Adipocyte (in vitro differentiated cells): ENCODE results near the gene RIPOR2.
"Not testable (repeated sequence)": the region's sequence is repeated elsewhere in the genome, so short reads cannot be mapped to it uniquely, and the experiment has no call there.

Experiments used
- DNase-seq: peaks from one replicate; pipeline ENCODE4 v3.0.0-alpha.2; 2015; ENCODE audit warnings: low read depth
- H3K27me3 ChIP-seq: replicated peaks from 2 replicates; pipeline ENCODE4 v1.7.0; 2013; ENCODE audit warnings: mild to moderate bottlenecking, low read length, moderate library complexity; ENCODE audit not compliant: control insufficient read depth, insufficient read depth
- H3K36me3 ChIP-seq: 2 replicates; pipeline ENCODE4 v1.7.0; 2013; ENCODE audit warnings: low read length, mild to moderate bottlenecking, moderate library complexity; ENCODE audit not compliant: control insufficient read depth, insufficient read depth, severe bottlenecking
- H3K4me1 ChIP-seq: 2 replicates; pipeline ENCODE4 v1.7.0; 2013; ENCODE audit warnings: mild to moderate bottlenecking, low read length, moderate library complexity; ENCODE audit not compliant: control insufficient read depth, insufficient read depth
- H3K4me3 ChIP-seq: 2 replicates; pipeline ENCODE4 v1.7.0; 2013; ENCODE audit warnings: mild to moderate bottlenecking, low read length, moderate library complexity
- H3K9ac ChIP-seq: 2 replicates; pipeline ENCODE4 v1.7.0; 2013; ENCODE audit warnings: mild to moderate bottlenecking, low read length, moderate library complexity
- H3K9me3 ChIP-seq: 2 replicates; pipeline ENCODE4 v1.7.0; 2013; ENCODE audit warnings: mild to moderate bottlenecking, low read length, moderate library complexity; ENCODE audit not compliant: control insufficient read depth

Gene RIPOR2

GRCh38 chr6:24950218-24950941, 14.6 kb upstream of the RIPOR2 start:
- peaks cover 16% of the 10 kb centered on the region for H3K9me3 ChIP-seq
- H3K4me1 ChIP-seq, result peaks cover 15% of the 10 kb centered on the region
- no peaks in the 10 kb centered on the region for H3K36me3 ChIP-seq
- no peaks in the 10 kb centered on the region for H3K27me3 ChIP-seq
- DNase-seq, result no peak
- H3K4me3 ChIP-seq, result no peak overlapping the region
- no peak overlapping the region for H3K9ac ChIP-seq

GRCh38 chr6:24949020-24949569, 13.3 kb upstream of the RIPOR2 start:
- Histone ChIP-seq H3K9ac (no peak overlapping the region), H3K36me3 (no peaks in the 10 kb centered on the region), H3K9me3 (peaks cover 28% of the 10 kb centered on the region), H3K27me3 (no peaks in the 10 kb centered on the region), H3K4me3 (no peak overlapping the region), H3K4me1 (peaks cover 15% of the 10 kb centered on the region)
- DNase-seq, result no peak

DNA sequence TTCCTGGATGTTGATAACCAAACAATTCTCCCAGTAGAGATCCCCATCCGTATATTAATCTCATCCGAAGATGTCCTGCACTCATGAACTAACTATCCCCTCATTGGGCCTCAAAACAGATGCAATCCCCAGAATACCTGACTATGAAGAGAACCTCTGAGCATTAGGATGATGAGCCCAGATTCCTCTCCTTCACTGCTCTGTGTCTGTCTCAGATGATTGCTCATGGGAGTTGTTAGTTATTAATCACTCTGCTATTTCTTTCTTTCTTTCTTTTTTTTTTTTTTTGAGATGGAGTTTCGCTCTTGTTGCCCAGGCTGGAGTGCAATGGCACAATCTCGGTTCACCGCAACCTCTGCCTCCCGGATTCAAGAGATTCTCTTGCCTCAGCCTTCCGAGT, 12.5 kb upstream of the RIPOR2 start:
- Histone ChIP-seq H3K4me1 (peaks cover 15% of the 10 kb centered on the region), H3K9me3 (peaks cover 25% of the 10 kb centered on the region)
- not testable (repeated sequence) for DNase-seq, H3K9ac ChIP-seq, H3K4me3 ChIP-seq, H3K27me3 ChIP-seq, H3K36me3 ChIP-seq

GRCh38 chr6:24947636-24948035, 11.9 kb upstream of the RIPOR2 start:
- Histone ChIP-seq H3K9me3 (peaks cover 24% of the 10 kb centered on the region), H3K36me3 (no peaks in the 10 kb centered on the region), H3K4me3 (no peak overlapping the region), H3K27me3 (no peaks in the 10 kb centered on the region), H3K4me1 (peaks cover 15% of the 10 kb centered on the region), H3K9ac (no peak overlapping the region)
- DNase-seq, result no peak

DNA sequence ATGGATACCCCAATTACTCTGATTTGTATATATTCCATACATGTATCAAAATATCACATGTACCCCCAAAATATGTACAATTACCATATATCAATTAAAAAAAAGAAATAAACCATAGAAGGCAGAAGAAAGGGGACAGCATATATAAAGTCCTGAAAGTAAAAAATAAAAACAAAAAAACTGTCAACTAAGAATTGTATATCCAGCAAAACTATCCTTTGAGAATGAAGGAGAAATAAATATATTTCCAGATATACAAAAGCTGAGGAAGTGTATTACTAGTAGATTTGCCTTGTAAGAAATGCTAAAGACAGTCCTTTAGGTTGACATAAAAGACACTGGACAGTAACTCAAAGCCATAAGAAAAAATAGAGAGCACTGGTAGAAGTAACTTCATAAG, 9.3 kb upstream of the RIPOR2 start:
- DNase-seq, result no peak
- Histone ChIP-seq H3K9ac (no peak overlapping the region), H3K4me3 (peak overlapping the region; percentile 27), H3K4me1 (no peaks in the 10 kb centered on the region), H3K36me3 (no peaks in the 10 kb centered on the region), H3K9me3 (peaks cover 24% of the 10 kb centered on the region), H3K27me3 (no peaks in the 10 kb centered on the region)

DNA sequence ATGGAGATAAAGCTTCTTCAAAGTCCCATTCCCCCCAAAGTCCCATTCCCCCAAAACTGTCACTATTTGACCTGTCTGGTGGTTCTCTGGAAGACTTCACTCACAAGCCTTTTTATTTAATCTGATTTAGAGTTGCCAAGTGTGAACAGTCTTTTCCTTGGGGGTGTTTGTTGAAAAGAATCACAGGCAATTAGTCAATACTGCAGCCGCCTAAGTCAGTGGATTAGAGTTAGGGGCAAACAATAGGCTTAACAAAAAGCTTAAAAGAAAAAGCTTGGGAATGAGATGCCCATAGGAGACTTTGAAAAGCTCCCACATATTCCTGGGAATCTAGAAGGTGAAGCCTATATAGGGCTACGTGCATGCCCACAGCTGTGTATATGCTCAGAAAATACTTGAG, 8.0 kb upstream of the RIPOR2 start:
- no peak for DNase-seq
- Histone ChIP-seq H3K4me1 (no peaks in the 10 kb centered on the region), H3K4me3 (no peak overlapping the region), H3K27me3 (no peaks in the 10 kb centered on the region), H3K9me3 (peaks cover 24% of the 10 kb centered on the region), H3K36me3 (no peaks in the 10 kb centered on the region), H3K9ac (no peak overlapping the region)

DNA sequence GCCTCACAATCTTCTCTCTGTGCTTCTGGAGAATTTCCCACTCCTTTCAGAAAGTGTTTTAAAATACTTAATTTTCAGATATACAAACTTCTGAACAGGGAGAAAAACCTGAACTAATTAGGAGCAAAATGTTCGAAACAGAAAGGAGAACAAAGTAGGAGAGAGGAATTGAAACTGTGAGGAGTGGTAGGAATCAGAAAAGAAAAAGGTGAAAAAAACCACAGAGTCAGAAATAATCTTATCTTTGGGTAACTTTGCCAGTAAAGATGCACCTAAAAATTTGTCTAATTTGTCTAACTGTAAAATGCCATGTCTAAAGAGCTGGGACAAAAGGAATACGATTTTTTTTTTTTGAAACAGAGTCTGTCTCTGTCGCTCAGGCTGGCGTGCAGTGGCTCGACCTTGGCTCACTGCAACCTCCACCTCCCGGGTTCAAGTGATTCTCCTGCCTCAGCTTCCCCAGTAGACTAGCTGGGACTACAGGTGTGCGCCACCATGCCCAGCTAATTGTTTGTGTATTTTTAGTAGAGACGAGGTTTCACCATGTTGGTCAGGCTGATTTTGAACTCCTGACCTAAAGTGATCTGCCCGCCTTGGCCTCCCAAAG, 4.7 kb upstream of the RIPOR2 start:
- Histone ChIP-seq H3K9ac (no peak overlapping the region), H3K4me3 (no peak overlapping the region)

DNA sequence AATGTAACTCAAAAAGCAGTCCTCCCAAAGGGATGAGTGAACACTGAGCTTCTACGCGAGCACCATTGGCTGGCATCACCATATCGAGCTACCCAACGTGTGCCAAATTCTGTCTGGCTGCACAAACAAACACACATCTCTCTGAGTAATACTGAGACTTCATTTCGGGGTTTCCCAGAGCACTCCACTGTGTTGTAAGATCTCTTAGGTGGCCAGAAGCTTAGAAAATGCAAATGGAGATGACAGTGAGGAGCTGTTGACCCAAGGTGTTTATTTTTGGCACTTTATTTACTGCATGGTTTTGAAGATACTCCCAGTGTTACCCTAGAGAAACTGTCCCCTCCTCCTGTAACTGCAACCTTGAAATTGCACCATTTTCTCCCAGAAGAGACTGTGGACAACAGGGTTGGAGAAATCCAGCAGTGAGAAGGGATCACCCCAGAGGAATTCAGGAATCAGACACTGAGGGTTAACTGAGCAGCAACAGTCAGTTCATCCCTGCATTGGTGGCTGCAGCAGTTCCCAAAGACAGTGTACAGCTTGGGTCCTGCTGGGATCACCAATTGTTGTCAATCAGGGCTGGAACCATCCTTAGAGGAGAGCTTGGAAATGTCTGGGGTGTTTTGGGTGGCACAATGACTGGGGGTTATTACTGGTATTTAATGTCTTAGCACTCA, 1.0 kb upstream of the RIPOR2 start:
- DNase-seq, result no peak
- Histone ChIP-seq H3K36me3 (no peaks in the 10 kb centered on the region), H3K27me3 (no peaks in the 10 kb centered on the region)

More for the DNA sequence above, 4.7 kb upstream of the RIPOR2 start:
- no peaks in the 10 kb centered on the region for H3K4me1 ChIP-seq
- H3K36me3 ChIP-seq, result no peaks in the 10 kb centered on the region
- H3K9me3 ChIP-seq, result peaks cover 17% of the 10 kb centered on the region
- no peak for DNase-seq
- H3K27me3 ChIP-seq, result no peaks in the 10 kb centered on the region

GRCh38 chr6:24933868-24934401, 1.8 kb downstream of the RIPOR2 start:
- no peaks in the 10 kb centered on the region for H3K9me3 ChIP-seq
- no peaks in the 10 kb centered on the region for H3K27me3 ChIP-seq
- H3K36me3 ChIP-seq, result no peaks in the 10 kb centered on the region
- DNase-seq, result no peak
- H3K4me1 ChIP-seq, result peaks cover 45% of the 10 kb centered on the region
- H3K9ac ChIP-seq, result no peak overlapping the region
- H3K4me3 ChIP-seq, result no peak overlapping the region

More for the DNA sequence above, 1.0 kb upstream of the RIPOR2 start:
- H3K4me1 ChIP-seq, result peaks cover 18% of the 10 kb centered on the region
- no peak overlapping the region for H3K9ac ChIP-seq
- H3K9me3 ChIP-seq, result no peaks in the 10 kb centered on the region
- H3K4me3 ChIP-seq, result no peak overlapping the region

GRCh38 chr6:24933266-24933665, 2.5 kb downstream of the RIPOR2 start:
- H3K36me3 ChIP-seq, result no peaks in the 10 kb centered on the region
- H3K4me3 ChIP-seq, result no peak overlapping the region
- DNase-seq, result no peak

DNA sequence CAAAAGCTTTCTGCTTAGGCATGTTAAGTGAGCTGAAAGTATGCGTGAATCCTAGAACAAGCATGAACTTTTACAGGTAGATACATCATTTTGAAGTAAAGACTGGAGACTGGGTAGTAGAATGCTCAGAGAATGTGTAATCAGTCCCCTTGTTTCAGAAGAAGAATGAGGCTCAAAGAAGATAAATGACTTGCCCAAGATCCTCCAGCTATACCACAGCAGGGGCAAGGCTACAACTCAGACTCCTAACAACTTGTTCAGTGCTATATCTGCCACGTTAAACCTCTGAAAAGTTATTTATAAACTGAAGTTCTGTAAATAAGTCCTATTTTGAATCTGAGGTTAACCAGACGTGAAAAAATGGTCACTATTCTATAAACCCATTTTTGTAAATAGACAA, 2.9 kb downstream of the RIPOR2 start:
- no peak overlapping the region for H3K9ac ChIP-seq
- no peaks in the 10 kb centered on the region for H3K27me3 ChIP-seq
- H3K4me3 ChIP-seq, result no peak overlapping the region
- peaks cover 54% of the 10 kb centered on the region for H3K4me1 ChIP-seq
- no peaks in the 10 kb centered on the region for H3K36me3 ChIP-seq
- no peak for DNase-seq
- no peaks in the 10 kb centered on the region for H3K9me3 ChIP-seq

More at GRCh38 chr6:24933266-24933665, 2.5 kb downstream of the RIPOR2 start:
- Histone ChIP-seq H3K9me3 (no peaks in the 10 kb centered on the region), H3K4me1 (peaks cover 52% of the 10 kb centered on the region), H3K9ac (no peak overlapping the region), H3K27me3 (no peaks in the 10 kb centered on the region)
